ENCODE measurements around the gene ANGPTL3. TPM values are rescaled to one million over a fixed set of nuclear protein-coding genes. Genes with fewer than 3 reads are reported as not detected.

Gene ANGPTL3
- total and polyA plus RNA-seq, 2 of the 4 experiments (the other 2 are of a cell fraction), result not detected

DNA sequence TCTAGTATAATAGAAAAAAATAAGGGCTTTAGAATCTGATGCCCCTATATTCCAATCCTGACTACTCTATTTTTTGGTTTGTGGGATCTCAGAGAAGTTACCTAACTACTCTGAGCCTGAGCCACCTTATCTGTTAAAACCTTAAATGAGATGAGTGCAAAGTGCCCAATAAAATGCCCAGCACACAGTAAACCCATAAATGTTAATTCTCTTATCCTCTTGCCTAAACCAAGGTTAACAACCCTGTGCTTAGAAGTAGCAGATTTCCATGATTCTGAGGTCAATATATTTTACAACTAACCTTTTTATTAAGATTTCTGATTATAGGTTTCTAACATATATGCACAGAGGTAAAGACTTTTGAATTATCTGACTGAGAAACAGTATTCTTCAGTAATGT is 55.1 kb downstream of the ANGPTL3 start:
- H3K4me2 ChIP-seq (ENCODE audit: low read depth, low read length), result no peak overlapping the region
- peaks cover 3% of the 10 kb centered on the region; the same call in 1 of the 2 replicates for H3K9me1 ChIP-seq (ENCODE audit: insufficient read depth, low read length)
- no peak overlapping the region for H2AK9ac ChIP-seq (replicated peaks; ENCODE audit: low read depth, low read length, poor library complexity)
- no peak overlapping the region for H4K5ac ChIP-seq (ENCODE audit: low read depth, low read length)
- H4K20me1 ChIP-seq (ENCODE audit: insufficient read depth, low read length), result peaks cover 8% of the 10 kb centered on the region; the same call in 1 of the 2 replicates
- no TSS peak for BruUV-seq (replicated peaks)
- DNase-seq, result no peak
- no peak overlapping the region for H3K56ac ChIP-seq (ENCODE audit: extremely low read depth, insufficient read depth, low read length)
- H3K14ac ChIP-seq (replicated peaks; ENCODE audit: low read depth, low read length), result no peak overlapping the region
- dilution Hi-C loops (cut with HindIII; ENCODE audit: low sequenced_read_pairs, unreplicated experiment) (no loop called here), intact Hi-C loops (cut with micrococcal nuclease) (no loop called here), in situ Hi-C loops (cut with MboI; ENCODE audit: low sequenced_read_pairs) (no loop called here)
- ATAC-seq (ENCODE audit: low read depth), result no peak
- no peak overlapping the region for H2BK20ac ChIP-seq (ENCODE audit: low read depth, low read length)
- no peak overlapping the region for H2BK5ac ChIP-seq (ENCODE audit: low read depth, low read length, poor library complexity, severe bottlenecking)
- no peak overlapping the region for H4K91ac ChIP-seq (ENCODE audit: insufficient read depth, low read depth, low read length)
- no peak overlapping the region for H3K27ac ChIP-seq (ENCODE audit: insufficient read depth, low read length)
- H3K9me3 ChIP-seq (ENCODE audit: control insufficient read depth, insufficient read depth, low read length), result no peaks in the 10 kb centered on the region
- no peak overlapping the region for H2BK15ac ChIP-seq (ENCODE audit: low read depth, low read length)
- no peak overlapping the region for H3K9ac ChIP-seq (ENCODE audit: low read depth, low read length)
- ChIA-PET POLR2A (ENCODE audit: unreplicated experiment) (no interaction called here), CTCF (no interaction called here)
- H3K4ac ChIP-seq (ENCODE audit: low read depth, low read length), result no peak overlapping the region
- TF ChIP-seq RFX5 (IDR thresholded peaks at IDR 0.05; ENCODE audit: low read depth, low read length), result no peak
- TF ChIP-seq, protein P1, sequence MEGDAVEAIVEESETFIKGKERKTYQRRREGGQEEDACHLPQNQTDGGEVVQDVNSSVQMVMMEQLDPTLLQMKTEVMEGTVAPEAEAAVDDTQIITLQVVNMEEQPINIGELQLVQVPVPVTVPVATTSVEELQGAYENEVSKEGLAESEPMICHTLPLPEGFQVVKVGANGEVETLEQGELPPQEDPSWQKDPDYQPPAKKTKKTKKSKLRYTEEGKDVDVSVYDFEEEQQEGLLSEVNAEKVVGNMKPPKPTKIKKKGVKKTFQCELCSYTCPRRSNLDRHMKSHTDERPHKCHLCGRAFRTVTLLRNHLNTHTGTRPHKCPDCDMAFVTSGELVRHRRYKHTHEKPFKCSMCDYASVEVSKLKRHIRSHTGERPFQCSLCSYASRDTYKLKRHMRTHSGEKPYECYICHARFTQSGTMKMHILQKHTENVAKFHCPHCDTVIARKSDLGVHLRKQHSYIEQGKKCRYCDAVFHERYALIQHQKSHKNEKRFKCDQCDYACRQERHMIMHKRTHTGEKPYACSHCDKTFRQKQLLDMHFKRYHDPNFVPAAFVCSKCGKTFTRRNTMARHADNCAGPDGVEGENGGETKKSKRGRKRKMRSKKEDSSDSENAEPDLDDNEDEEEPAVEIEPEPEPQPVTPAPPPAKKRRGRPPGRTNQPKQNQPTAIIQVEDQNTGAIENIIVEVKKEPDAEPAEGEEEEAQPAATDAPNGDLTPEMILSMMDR (conservative IDR thresholded peaks at IDR 0.05; ENCODE audit: low read depth, low read length), result no peak
- no peak for TF ChIP-seq MAZ (IDR thresholded peaks at IDR 0.05; ENCODE audit: borderline replicate concordance, low read depth, low read length)
- TF ChIP-seq CEBPB (IDR thresholded peaks at IDR 0.05; ENCODE audit: low read depth, low read length), result no peak
- no peak for TF ChIP-seq NFE2L2 (IDR thresholded peaks at IDR 0.05; ENCODE audit: low read depth, low read length)
- TF ChIP-seq MAFK (IDR thresholded peaks at IDR 0.05; ENCODE audit: low read depth, low read length), result no peak
- no peak for TF ChIP-seq FOS (IDR thresholded peaks at IDR 0.05; ENCODE audit: low read depth, low read length)
- no peak for TF ChIP-seq SMC3 (IDR thresholded peaks at IDR 0.05; ENCODE audit: low read depth, low read length)
- TF ChIP-seq, protein P2, sequence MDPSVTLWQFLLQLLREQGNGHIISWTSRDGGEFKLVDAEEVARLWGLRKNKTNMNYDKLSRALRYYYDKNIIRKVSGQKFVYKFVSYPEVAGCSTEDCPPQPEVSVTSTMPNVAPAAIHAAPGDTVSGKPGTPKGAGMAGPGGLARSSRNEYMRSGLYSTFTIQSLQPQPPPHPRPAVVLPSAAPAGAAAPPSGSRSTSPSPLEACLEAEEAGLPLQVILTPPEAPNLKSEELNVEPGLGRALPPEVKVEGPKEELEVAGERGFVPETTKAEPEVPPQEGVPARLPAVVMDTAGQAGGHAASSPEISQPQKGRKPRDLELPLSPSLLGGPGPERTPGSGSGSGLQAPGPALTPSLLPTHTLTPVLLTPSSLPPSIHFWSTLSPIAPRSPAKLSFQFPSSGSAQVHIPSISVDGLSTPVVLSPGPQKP (IDR thresholded peaks at IDR 0.05; ENCODE audit: borderline replicate concordance, low read depth, low read length), result no peak
- no peak for TF ChIP-seq RAD21 (IDR thresholded peaks at IDR 0.05; ENCODE audit: low read length)
- no peak for TF ChIP-seq CHD1 (IDR thresholded peaks at IDR 0.05; ENCODE audit: low read depth, low read length)
- TF ChIP-seq, protein P3, sequence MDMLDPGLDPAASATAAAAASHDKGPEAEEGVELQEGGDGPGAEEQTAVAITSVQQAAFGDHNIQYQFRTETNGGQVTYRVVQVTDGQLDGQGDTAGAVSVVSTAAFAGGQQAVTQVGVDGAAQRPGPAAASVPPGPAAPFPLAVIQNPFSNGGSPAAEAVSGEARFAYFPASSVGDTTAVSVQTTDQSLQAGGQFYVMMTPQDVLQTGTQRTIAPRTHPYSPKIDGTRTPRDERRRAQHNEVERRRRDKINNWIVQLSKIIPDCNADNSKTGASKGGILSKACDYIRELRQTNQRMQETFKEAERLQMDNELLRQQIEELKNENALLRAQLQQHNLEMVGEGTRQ (IDR thresholded peaks at IDR 0.05; ENCODE audit: low read depth, low read length), result no peak
- H3K23ac ChIP-seq (ENCODE audit: low read depth, low read length), result no peak overlapping the region
- peaks cover 16 to 26% of the 10 kb centered on the region in 2 experiments for H3K79me1 ChIP-seq (ENCODE audit: low read depth in 1 of 2, low read length in 2 of 2)
- no peak overlapping the region for H2BK120ac ChIP-seq (ENCODE audit: low read depth, low read length)
- H3K27me3 ChIP-seq (ENCODE audit: control insufficient read depth, insufficient read depth, low read length), result no peaks in the 10 kb centered on the region
- H2AFZ ChIP-seq (replicated peaks; ENCODE audit: low read length, poor library complexity), result no peak overlapping the region
- H3K4me1 ChIP-seq (ENCODE audit: control insufficient read depth, insufficient read depth, low read length), result no peaks in the 10 kb centered on the region
- H3K4me3 ChIP-seq (ENCODE audit: insufficient read depth, low read depth, low read length), result no peak overlapping the region
- no peak overlapping the region for H3K18ac ChIP-seq (ENCODE audit: low read depth, low read length)
- H3K36me3 ChIP-seq (ENCODE audit: control insufficient read depth, insufficient read depth, low read length), result peaks cover 6% of the 10 kb centered on the region
- no peak overlapping the region for H4K8ac ChIP-seq (ENCODE audit: low read depth in 2 of 2, low read length in 2 of 2)
- H2AK5ac ChIP-seq (ENCODE audit: low read depth, low read length), result no peak overlapping the region
